K562 (cell line): ENCODE measurements around the gene VPS9D1. TPM values are rescaled to one million over a fixed set of nuclear protein-coding genes. Genes with fewer than 3 reads are reported as not detected.

Source experiments
- ARID4B ChIP-seq: sonication (generic); formaldehyde crosslinking; IDR thresholded peaks from 2 replicates; pipeline ENCODE4 v1.8.0; 2022; ENCODE audit warnings: mild to moderate bottlenecking, missing genetic modification reagents
- CCNT2 ChIP-seq: IDR thresholded peaks from 2 replicates; pipeline ENCODE4 v1.6.1; 2011; ENCODE audit warnings: borderline replicate concordance, low read depth, mild to moderate bottlenecking, moderate library complexity, mixed read lengths, low read length; ENCODE audit not compliant: insufficient read length; ENCODE audit errors: extremely low read depth
- CHD2 ChIP-seq: IDR thresholded peaks from 2 replicates; pipeline ENCODE4 v1.6.1; 2011; ENCODE audit warnings: low read depth, low read length
- ETS1 ChIP-seq: conservative IDR thresholded peaks from 2 replicates; pipeline ENCODE4 v1.6.1; 2011; ENCODE audit warnings: low read depth, mild to moderate bottlenecking, low read length; ENCODE audit not compliant: control insufficient read depth
- FOSL1 ChIP-seq: fragments of 200-800 bp; sonication (Bioruptor generic); conservative IDR thresholded peaks from 2 replicates; pipeline ENCODE4 v1.6.1; 2016; ENCODE audit warnings: missing genetic modification characterization, missing compliant biosample characterization
- FOXP1 ChIP-seq: sonication (generic); formaldehyde crosslinking; IDR thresholded peaks from 2 replicates; pipeline ENCODE4 v1.8.0; 2022; ENCODE audit warnings: mild to moderate bottlenecking, missing genetic modification reagents
- NR2C2 ChIP-seq, 2 experiments: fragments of 200-800 bp in 1 of 2; sonication (Bioruptor generic) in 1 of 2; sonication (generic) in 1 of 2; formaldehyde crosslinking in 1 of 2; IDR thresholded peaks; 2 replicates each; pipeline versions ENCODE4 v1.6.1 to v1.8.0; 2016 to 2022; ENCODE audit warnings: mild to moderate bottlenecking in 1 of 2, missing compliant biosample characterization in 1 of 2, missing genetic modification characterization in 1 of 2, missing genetic modification reagents in 1 of 2
- POLR2G ChIP-seq: fragments of 200-400 bp; formaldehyde crosslinking; IDR thresholded peaks from 2 replicates; pipeline ENCODE4 v1.6.1; 2017; ENCODE audit warnings: low read depth, mild to moderate bottlenecking, antibody characterized with exemption, low read length, moderate library complexity
- SAP30 ChIP-seq: fragments of 200-600 bp; sonication (generic); IDR thresholded peaks from 2 replicates; pipeline ENCODE4 v1.6.1; 2012; ENCODE audit warnings: borderline replicate concordance, low read depth, mild to moderate bottlenecking, moderate library complexity, low read length, control low read depth, inconsistent platforms; ENCODE audit not compliant: insufficient read depth, poor library complexity, severe bottlenecking
- SFPQ ChIP-seq: fragments of 200-400 bp; formaldehyde crosslinking; IDR thresholded peaks from 2 replicates; pipeline ENCODE4 v1.6.1; 2017; ENCODE audit warnings: mild to moderate bottlenecking, low read depth, low read length, moderate library complexity
- SRSF1 ChIP-seq: fragments of 200-400 bp; formaldehyde crosslinking; IDR thresholded peaks from 2 replicates; pipeline ENCODE4 v1.6.1; 2017; ENCODE audit warnings: mild to moderate bottlenecking, low read depth, low read length, moderate library complexity
- polyA plus RNA-seq, 8 experiments: library from polyadenylated mRNA; depleted of rRNA in 4 of 8; stranded (reverse) in 5 of 8; unstranded in 3 of 8; fragments of >200 nt; fragmentation: Nextera tagmentation in 2 of 8; fragmentation: Illumina TruSeq in 1 of 8; extraction: Ambion mirVana in 2 of 8; extraction: Trizol in 1 of 8; gene quantifications; 2 replicates each; pipeline versions ENCODE4 v1.2.1 to v1.2.3, GENCODE V29; 2011 to 2014; ENCODE audit warnings: inconsistent platforms in 1 of 8, missing spikeins in 1 of 8
- total RNA-seq, 7 experiments: library from RNA; depleted of rRNA in 6 of 7; stranded (reverse); fragments of >200 nt in 6 of 7; fragmentation: Illumina TruSeq in 2 of 7; extraction: Trizol in 2 of 7; gene quantifications; 2 replicates each; pipeline versions ENCODE4 v1.2.1 to v1.2.3, GENCODE V29; 2011 to 2021; ENCODE audit warnings: low replicate concordance in 1 of 7

The VPS9D1 gene
- total and polyA plus RNA-seq, 9 of the 15 experiments (the other 6 are each of a cell fraction or from before 2014, with no cell fraction given) = 0.33 to 3.1 (median 1.1) TPM

GRCh38 chr16:89721546-89722391 is 1.1 kb upstream of the VPS9D1 start (continued):
- TF ChIP-seq SAP30 (peak; percentile 14), FOSL1 (tag) (0 out of 2 replicates have a peak, but pooled peaks have one; percentile 11), SRSF1 (0 out of 2 replicates have a peak, but pooled peaks have one; percentile 89), CHD2 (peak; percentile 41), ARID4B (CRISPR knock-in tag) (peak; percentile 42; the same call in 1 of the 2 replicates), FOXP1 (CRISPR knock-in tag) (peak; percentile 44; the same call in 1 of the 2 replicates), POLR2G (peak; percentile 80), SFPQ (peak; percentile 68; the same call in 1 of the 2 replicates), ETS1 (peak; percentile 53; the same call in 1 of the 2 replicates), NR2C2 (CRISPR knock-in tag; IDR thresholded peaks at IDR 0.05) (no peak), NR2C2 (tag; IDR thresholded peaks at IDR 0.05) (peak; percentile 51; the same call in 1 of the 2 replicates), CCNT2 (peak; percentile 70)
